Thyroid gland (tissue), 4 donors: ENCODE results near the gene CCND1.

ENCODE experiments used
- POLR2A ChIP-seq, 2 donors: fragments of 450-650 bp; IDR thresholded peaks; one replicate each; pipeline ENCODE4 v1.6.1; 2017; ENCODE audit warnings: antibody characterized with exemption in 2 of 2, mild to moderate bottlenecking in 2 of 2, moderate library complexity in 1 of 2
- TF ChIP-seq, protein P1 (sequence below), 6 experiments: fragments of 200-600 bp in 3 of 6; fragments of 450-650 bp in 3 of 6; sonication (generic) in 3 of 6; IDR thresholded peaks; one replicate each; pipeline ENCODE4 v1.5.1; 2016 to 2019; ENCODE audit warnings: antibody characterized with exemption in 6 of 6, mild to moderate bottlenecking in 2 of 6, inconsistent platforms in 1 of 6, moderate library complexity in 1 of 6

DNA sequence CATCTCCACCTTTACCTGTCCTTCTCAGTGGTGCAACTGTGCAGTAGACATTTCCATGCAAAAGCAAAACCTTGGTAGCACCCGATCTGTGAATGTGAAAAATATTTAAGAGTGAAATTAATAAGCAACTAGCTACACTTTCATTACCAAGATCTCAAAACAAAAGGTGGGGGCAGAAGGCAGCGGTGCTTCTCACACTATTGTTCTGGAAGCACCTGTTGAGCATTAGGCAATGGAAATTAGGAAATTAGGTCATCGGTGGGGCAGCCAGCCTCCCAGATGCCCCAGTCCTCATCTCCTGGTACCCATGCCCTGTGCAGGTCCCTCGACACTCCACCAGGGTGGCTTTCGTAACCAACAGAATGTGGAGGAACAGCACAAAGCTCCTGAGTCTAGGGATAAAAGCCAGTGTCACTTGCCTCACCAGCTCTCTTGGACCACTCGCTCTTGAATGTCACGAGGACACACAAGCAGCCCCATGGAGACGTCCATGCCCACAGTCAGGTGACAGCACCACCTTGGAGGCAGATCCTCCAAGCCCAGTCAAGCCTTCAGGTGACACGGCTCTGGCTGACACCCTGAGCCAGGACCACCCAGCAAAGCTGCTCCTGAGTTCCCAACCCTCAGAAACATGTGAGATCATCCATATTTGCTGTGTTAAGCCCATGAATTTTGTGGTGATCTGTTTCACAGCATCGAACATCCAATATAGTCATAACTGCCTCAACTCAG lies 30.9 kb downstream of the CCND1 start:
- TF ChIP-seq, protein P1, sequence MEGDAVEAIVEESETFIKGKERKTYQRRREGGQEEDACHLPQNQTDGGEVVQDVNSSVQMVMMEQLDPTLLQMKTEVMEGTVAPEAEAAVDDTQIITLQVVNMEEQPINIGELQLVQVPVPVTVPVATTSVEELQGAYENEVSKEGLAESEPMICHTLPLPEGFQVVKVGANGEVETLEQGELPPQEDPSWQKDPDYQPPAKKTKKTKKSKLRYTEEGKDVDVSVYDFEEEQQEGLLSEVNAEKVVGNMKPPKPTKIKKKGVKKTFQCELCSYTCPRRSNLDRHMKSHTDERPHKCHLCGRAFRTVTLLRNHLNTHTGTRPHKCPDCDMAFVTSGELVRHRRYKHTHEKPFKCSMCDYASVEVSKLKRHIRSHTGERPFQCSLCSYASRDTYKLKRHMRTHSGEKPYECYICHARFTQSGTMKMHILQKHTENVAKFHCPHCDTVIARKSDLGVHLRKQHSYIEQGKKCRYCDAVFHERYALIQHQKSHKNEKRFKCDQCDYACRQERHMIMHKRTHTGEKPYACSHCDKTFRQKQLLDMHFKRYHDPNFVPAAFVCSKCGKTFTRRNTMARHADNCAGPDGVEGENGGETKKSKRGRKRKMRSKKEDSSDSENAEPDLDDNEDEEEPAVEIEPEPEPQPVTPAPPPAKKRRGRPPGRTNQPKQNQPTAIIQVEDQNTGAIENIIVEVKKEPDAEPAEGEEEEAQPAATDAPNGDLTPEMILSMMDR (IDR thresholded peaks at IDR 0.05) = no peak
- TF ChIP-seq POLR2A (IDR thresholded peaks at IDR 0.05) = no peak
